HepG2 (cell line): Measurements from ENCODE around the gene TBX6. TPM values are rescaled to one million over a fixed set of nuclear protein-coding genes. Genes with fewer than 3 reads are reported as not detected.

ENCODE experiments used
- EEA1 ChIP-seq: sonication (generic); formaldehyde crosslinking; IDR thresholded peaks from 2 replicates; pipeline ENCODE4 v1.5.1; 2020; ENCODE audit warnings: mild to moderate bottlenecking, missing genetic modification reagents, borderline replicate concordance
- MED1 ChIP-seq: sonication (generic); formaldehyde crosslinking; IDR thresholded peaks from 2 replicates; pipeline ENCODE4 v1.4.0; 2020; ENCODE audit warnings: missing genetic modification reagents
- POLR2AphosphoS2 ChIP-seq: IDR thresholded peaks from 2 replicates; pipeline ENCODE4 v1.6.1; 2011; ENCODE audit warnings: low read depth, low read length, improper control_type of control experiment
- RFX1 ChIP-seq: fragments of 450-650 bp; IDR thresholded peaks from 2 replicates; pipeline ENCODE4 v1.6.1; 2017
- SAP130 ChIP-seq: IDR thresholded peaks from 2 replicates; pipeline ENCODE4 v1.6.1; 2016; ENCODE audit warnings: low read depth
- SMARCC2 ChIP-seq: fragments of 450-650 bp; IDR thresholded peaks from 2 replicates; pipeline ENCODE4 v1.6.1; 2017; ENCODE audit warnings: antibody characterized with exemption, mild to moderate bottlenecking
- SPEN ChIP-seq: sonication (generic); formaldehyde crosslinking; IDR thresholded peaks from 2 replicates; pipeline ENCODE4 v1.5.1; 2020; ENCODE audit warnings: low read depth, mild to moderate bottlenecking, missing genetic modification reagents
- SRY ChIP-seq: sonication (generic); formaldehyde crosslinking; IDR thresholded peaks from 2 replicates; pipeline ENCODE4 v1.8.0; 2022; ENCODE audit warnings: mild to moderate bottlenecking, missing genetic modification reagents
- TBL1XR1 ChIP-seq: fragments of 150-350 bp; IDR thresholded peaks from 2 replicates; pipeline ENCODE4 v1.6.1; 2014; ENCODE audit warnings: borderline replicate concordance, low read length; ENCODE audit not compliant: partially characterized antibody
- TCF7L2 ChIP-seq: IDR thresholded peaks from 2 replicates; pipeline ENCODE4 v1.6.1; 2011; ENCODE audit warnings: mild to moderate bottlenecking, low read depth, low read length, moderate library complexity
- TGIF2 ChIP-seq: IDR thresholded peaks from 2 replicates; pipeline ENCODE4 v1.6.1; 2016; ENCODE audit warnings: control low read depth, missing compliant biosample characterization
- U2AF1 ChIP-seq: fragments of 200-400 bp; formaldehyde crosslinking; optimal IDR thresholded peaks from 2 replicates; pipeline ENCODE3; 2017; ENCODE audit warnings: mild to moderate bottlenecking, low read depth, low read length
- ZBTB21 ChIP-seq: sonication (generic); formaldehyde crosslinking; IDR thresholded peaks from 2 replicates; pipeline ENCODE4 v1.4.0; 2020; ENCODE audit warnings: missing genetic modification reagents
- ZFY ChIP-seq: sonication (generic); formaldehyde crosslinking; IDR thresholded peaks from 2 replicates; pipeline ENCODE4 v1.4.0; 2020; ENCODE audit warnings: missing genetic modification reagents
- ZMYM2 ChIP-seq: sonication (generic); formaldehyde crosslinking; IDR thresholded peaks from 2 replicates; pipeline ENCODE4 v1.8.0; 2022; ENCODE audit warnings: mild to moderate bottlenecking, missing genetic modification reagents
- ZNF251 ChIP-seq: sonication (generic); formaldehyde crosslinking; IDR thresholded peaks from 2 replicates; pipeline ENCODE4 v1.9.0; 2021; ENCODE audit warnings: mild to moderate bottlenecking, missing genetic modification reagents
- ZNF558 ChIP-seq: sonication (generic); formaldehyde crosslinking; IDR thresholded peaks from 2 replicates; pipeline ENCODE4 v1.9.0; 2022; ENCODE audit warnings: mild to moderate bottlenecking, missing genetic modification reagents, borderline replicate concordance
- ZNF589 ChIP-seq: sonication (generic); formaldehyde crosslinking; conservative IDR thresholded peaks from 2 replicates; pipeline ENCODE4 v1.8.0; 2022; ENCODE audit warnings: mild to moderate bottlenecking, moderate library complexity, missing genetic modification reagents
- ZNF724P ChIP-seq: sonication (generic); formaldehyde crosslinking; IDR thresholded peaks from 2 replicates; pipeline ENCODE4 v1.8.0; 2022; ENCODE audit warnings: missing genetic modification reagents, borderline replicate concordance
- ZNF777 ChIP-seq: sonication (generic); formaldehyde crosslinking; IDR thresholded peaks from 2 replicates; pipeline ENCODE4 v1.4.0; 2020; ENCODE audit warnings: missing genetic modification reagents
- ZSCAN22 ChIP-seq: sonication (generic); formaldehyde crosslinking; IDR thresholded peaks from 2 replicates; pipeline ENCODE4 v1.4.0; 2020; ENCODE audit warnings: mild to moderate bottlenecking, missing genetic modification reagents
- polyA plus RNA-seq, 8 experiments: library from polyadenylated mRNA; depleted of rRNA in 3 of 8; stranded (reverse) in 7 of 8; unstranded in 1 of 8; fragments of >200 nt; fragmentation: Illumina TruSeq in 4 of 8; extraction: Trizol in 4 of 8; gene quantifications; 2 replicates each; pipeline versions ENCODE4 v1.2.1 to v1.2.3, GENCODE V29; 2011 to 2016; ENCODE audit warnings: low read depth in 4 of 8, missing spikeins in 1 of 8, mixed read lengths in 1 of 8; ENCODE audit not compliant: insufficient read depth in 1 of 8
- total RNA-seq, 5 experiments: library from RNA; depleted of rRNA; stranded (reverse); fragments of >200 nt; fragmentation: Illumina TruSeq; extraction: Trizol; gene quantifications; 2 replicates each; pipeline ENCODE4 v1.2.3, GENCODE V29; 2016; ENCODE audit warnings: low read depth in 1 of 5
- TF ChIP-seq, protein P1 (sequence below): sonication (generic); formaldehyde crosslinking; IDR thresholded peaks from 2 replicates; pipeline ENCODE4 v1.8.1; 2023; ENCODE audit warnings: missing genetic modification reagents, inconsistent platforms, borderline replicate concordance
- TF ChIP-seq, protein P2 (sequence below): sonication (generic); formaldehyde crosslinking; IDR thresholded peaks from 2 replicates; pipeline ENCODE4 v1.5.1; 2020; ENCODE audit warnings: mild to moderate bottlenecking, missing genetic modification reagents
- TF ChIP-seq, protein P3 (sequence below): sonication (generic); formaldehyde crosslinking; IDR thresholded peaks from 2 replicates; pipeline ENCODE4 v1.4.0; 2020; ENCODE audit warnings: low read depth, mild to moderate bottlenecking, missing genetic modification reagents
- TF ChIP-seq, protein P4 (sequence below): sonication (generic); formaldehyde crosslinking; IDR thresholded peaks from 2 replicates; pipeline ENCODE4 v1.4.0; 2020; ENCODE audit warnings: missing genetic modification reagents

TBX6 gene
- total and polyA plus RNA-seq, 2 of the 13 experiments (the other 11 are each of a cell fraction or from before 2014, with no cell fraction given), result 0.24 to 0.42 TPM

DNA sequence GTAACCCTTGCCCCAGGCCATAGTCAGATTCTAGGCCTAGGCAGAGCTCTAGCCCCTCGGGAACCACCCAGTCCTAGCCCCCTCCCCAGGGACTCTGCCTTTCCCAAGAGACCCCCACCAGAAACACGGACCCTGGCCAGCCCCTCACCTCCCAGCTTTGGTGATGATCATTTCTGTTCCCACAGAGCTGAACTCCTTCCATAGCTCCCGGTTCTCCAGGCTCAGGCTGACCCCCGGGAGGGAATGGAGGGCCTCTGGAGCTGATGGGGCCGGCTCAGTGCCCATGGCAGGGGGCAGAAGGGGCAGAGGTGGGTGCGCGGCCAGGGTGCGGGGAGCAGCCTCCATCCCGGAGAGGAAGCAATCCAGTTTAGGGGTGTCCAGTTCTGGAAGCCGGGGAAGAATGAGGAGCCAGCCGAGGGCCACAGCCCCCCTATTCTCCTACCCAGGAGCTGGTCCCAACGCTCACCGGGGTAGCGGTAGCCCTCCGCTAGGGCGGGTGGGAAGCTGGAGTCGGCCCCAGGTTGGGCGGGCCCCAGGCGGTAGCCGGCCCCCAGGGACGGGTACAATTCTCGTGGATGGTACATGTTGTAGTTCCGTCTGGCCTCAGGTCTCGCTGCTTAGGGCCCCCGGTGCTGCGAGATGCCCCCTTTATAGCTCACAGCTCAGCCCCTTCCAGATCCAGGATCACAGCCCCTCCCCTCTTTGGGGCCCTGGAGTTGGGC lies 953 bp downstream of the TBX6 start (continued):
- TF ChIP-seq TBL1XR1 (no peak), TCF7L2 (no peak), EEA1 (CRISPR knock-in tag) (no peak), POLR2AphosphoS2 (no peak), ZNF589 (CRISPR knock-in tag) (no peak), RFX1 (no peak), TGIF2 (no peak), ZSCAN22 (CRISPR knock-in tag) (no peak), ZMYM2 (no peak), ZNF724P (CRISPR knock-in tag) (no peak), SMARCC2 (no peak), SRY (CRISPR knock-in tag) (no peak), ZFY (CRISPR knock-in tag) (no peak), ZNF251 (no peak), SPEN (no peak), ZNF558 (CRISPR knock-in tag) (peak; percentile 31; the same call in 1 of the 2 replicates), U2AF1 (no peak), SAP130 (CRISPR knock-in tag) (no peak), ZNF777 (CRISPR knock-in tag) (no peak), MED1 (no peak), ZBTB21 (CRISPR knock-in tag) (no peak)
- TF ChIP-seq, protein P1, sequence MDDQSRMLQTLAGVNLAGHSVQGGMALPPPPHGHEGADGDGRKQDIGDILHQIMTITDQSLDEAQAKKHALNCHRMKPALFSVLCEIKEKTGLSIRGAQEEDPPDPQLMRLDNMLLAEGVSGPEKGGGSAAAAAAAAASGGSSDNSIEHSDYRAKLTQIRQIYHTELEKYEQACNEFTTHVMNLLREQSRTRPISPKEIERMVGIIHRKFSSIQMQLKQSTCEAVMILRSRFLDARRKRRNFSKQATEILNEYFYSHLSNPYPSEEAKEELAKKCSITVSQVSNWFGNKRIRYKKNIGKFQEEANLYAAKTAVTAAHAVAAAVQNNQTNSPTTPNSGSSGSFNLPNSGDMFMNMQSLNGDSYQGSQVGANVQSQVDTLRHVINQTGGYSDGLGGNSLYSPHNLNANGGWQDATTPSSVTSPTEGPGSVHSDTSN, result no peak
- TF ChIP-seq, protein P2, sequence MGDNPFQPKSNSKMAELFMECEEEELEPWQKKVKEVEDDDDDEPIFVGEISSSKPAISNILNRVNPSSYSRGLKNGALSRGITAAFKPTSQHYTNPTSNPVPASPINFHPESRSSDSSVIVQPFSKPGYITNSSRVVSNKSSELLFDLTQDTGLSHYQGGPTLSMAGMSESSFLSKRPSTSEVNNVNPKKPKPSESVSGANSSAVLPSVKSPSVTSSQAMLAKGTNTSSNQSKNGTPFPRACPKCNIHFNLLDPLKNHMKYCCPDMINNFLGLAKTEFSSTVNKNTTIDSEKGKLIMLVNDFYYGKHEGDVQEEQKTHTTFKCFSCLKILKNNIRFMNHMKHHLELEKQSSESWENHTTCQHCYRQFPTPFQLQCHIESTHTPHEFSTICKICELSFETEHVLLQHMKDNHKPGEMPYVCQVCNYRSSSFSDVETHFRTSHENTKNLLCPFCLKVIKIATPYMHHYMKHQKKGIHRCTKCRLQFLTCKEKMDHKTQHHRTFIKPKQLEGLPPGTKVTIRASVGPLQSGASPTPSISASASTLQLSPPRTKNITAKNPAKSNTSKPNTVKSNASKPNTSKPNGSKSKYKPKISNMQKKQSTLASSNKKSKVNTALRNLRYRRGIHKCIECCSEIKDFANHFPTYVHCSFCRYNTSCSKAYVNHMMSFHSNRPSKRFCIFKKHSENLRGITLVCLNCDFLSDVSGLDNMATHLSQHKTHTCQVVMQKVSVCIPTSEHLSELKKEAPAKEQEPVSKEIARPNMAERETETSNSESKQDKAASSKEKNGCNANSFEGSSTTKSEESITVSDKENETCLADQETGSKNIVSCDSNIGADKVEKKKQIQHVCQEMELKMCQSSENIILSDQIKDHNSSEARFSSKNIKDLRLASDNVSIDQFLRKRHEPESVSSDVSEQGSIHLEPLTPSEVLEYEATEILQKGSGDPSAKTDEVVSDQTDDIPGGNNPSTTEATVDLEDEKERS (CRISPR knock-in tag), result no peak
- TF ChIP-seq, protein P3, sequence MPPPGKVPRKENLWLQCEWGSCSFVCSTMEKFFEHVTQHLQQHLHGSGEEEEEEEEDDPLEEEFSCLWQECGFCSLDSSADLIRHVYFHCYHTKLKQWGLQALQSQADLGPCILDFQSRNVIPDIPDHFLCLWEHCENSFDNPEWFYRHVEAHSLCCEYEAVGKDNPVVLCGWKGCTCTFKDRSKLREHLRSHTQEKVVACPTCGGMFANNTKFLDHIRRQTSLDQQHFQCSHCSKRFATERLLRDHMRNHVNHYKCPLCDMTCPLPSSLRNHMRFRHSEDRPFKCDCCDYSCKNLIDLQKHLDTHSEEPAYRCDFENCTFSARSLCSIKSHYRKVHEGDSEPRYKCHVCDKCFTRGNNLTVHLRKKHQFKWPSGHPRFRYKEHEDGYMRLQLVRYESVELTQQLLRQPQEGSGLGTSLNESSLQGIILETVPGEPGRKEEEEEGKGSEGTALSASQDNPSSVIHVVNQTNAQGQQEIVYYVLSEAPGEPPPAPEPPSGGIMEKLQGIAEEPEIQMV (CRISPR knock-in tag), result no peak
- TF ChIP-seq, protein P4, sequence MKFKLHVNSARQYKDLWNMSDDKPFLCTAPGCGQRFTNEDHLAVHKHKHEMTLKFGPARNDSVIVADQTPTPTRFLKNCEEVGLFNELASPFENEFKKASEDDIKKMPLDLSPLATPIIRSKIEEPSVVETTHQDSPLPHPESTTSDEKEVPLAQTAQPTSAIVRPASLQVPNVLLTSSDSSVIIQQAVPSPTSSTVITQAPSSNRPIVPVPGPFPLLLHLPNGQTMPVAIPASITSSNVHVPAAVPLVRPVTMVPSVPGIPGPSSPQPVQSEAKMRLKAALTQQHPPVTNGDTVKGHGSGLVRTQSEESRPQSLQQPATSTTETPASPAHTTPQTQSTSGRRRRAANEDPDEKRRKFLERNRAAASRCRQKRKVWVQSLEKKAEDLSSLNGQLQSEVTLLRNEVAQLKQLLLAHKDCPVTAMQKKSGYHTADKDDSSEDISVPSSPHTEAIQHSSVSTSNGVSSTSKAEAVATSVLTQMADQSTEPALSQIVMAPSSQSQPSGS, result no peak
